Activated CD8-positive, alpha-beta memory T cell treated with anti-CD3 and anti-CD28 coated beads, Interleukin-2, amount 50 U/mL, for 24 hours (primary cell): ENCODE data around the gene SVEP1.

Experiments used
- DNase-seq: peaks from one replicate; pipeline ENCODE4 v3.0.0-alpha.2; 2020; ENCODE audit errors: extremely low read depth

SVEP1 gene

DNA sequence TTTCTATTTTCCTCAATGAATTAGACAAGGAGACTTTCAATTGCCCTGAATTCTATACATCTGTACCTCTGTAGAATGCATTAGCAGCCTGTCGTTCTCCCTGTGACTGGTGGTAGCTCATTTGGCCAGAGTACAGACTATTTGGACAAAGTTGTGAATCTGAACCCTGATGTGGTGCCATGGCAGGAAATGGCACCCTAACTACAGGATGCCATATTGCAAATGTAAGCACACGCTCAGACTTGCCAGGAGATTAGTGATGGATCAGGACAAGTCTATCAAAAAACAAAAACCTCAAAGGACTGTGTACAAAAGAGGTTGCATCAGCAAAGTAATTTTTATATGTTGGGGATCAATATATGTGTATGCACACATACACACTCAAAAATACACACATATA, 58.3 kb downstream of the SVEP1 start:
- DNase-seq, result no peak

DNA sequence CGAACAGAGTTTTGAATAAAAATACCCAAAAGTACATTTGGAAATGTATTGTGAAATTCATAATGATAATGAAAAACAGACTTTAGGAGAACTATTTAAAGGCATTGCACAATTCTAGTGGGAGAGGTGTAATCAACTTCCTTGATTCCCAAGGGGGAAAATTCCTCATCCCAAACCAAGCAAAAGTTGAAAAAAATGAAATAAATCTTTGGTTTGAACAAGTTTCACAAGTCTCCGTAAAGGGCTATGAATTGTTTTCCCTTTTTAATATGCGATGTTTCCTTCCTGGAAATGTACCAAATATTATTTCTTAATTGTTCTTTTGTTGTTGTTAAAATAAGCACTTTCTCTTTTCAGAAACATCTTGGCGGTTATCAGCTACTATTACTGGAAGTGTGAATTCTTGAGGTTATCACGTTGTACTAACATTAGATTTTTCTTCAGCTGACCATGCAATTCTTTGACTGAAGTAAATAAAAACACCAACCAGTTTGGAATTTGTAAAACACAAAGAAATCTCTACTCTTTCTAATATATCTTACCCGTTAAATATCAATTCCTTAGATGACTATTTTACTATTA, 59.3 kb downstream of the SVEP1 start:
- DNase-seq, result no peak

DNA sequence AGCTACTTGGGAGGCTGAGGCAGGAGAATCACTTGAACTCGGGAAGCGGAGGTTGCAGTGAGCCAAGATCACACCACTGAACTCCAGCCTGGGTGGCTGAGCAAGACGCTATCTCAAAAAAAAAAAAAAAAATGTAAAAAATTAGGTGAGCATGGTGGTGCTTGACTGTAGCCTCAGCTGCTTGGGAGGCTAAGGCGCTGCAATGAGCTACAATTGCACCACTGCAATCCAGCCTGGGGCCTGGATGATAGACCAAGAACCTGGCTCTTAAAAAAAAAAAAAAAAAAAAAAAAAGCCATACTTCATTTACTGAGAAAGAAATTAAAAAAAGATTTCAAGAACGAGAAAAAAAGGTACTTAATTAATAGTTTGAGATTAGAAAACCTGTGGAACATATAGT, 62.1 kb downstream of the SVEP1 start:
- no peak for DNase-seq

DNA sequence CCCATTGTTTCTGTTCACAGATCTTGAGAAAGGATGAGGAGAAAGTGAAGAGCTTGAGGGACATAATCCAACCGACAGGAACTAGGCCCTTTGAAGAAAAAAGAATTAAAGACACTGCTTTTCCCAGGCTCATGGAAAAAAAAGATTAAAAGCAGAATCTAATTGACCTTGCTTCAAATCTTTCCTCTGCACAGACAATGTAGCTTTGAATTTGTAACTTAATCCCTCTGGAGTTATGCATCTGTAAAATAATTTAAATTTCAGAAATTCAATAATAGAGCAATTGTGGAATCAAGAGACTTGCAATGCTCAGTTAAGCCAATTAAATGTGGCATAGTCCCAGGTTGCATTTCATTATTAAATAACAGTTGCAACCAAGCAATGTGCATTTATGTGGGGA, 64.6 kb downstream of the SVEP1 start:
- no peak for DNase-seq

DNA sequence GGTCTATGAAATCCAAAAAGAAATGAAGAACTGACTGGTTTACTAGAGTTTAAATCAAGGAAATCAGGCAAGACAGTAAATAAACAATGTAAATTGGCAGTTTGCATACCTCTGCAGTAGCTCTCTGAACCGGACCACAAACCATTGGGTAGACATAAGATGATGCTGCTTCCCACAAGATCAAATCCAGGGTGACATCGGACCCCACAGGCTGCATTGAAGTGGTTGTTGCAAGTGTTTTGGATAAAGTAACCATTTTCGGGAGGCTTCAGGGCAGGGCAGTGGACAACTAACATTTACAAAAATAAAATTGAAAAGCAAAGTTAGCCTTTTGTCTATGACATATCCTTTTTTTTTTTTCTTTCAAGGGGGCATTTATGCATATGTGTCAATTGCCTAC, 66.7 kb downstream of the SVEP1 start:
- DNase-seq, result no peak

DNA sequence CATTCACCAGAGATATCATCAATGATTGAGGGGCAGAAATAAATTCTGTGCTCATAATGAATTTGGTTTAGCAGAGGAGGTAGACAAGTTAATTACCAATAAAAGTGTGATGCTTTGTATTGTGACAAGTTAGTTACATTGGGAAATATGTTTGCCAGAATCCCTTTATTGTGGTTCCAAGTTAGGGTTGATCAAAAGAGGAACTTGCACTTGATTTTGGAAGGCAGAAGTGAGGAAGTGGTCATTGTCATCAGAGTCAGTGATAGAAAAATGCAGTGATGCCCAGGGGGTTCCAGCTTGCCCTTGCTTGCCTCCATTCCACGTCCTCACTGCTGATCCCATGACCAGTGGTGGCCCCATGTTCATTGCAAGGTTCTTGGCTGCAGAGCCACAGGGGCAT, 69.7 kb downstream of the SVEP1 start:
- no peak for DNase-seq

DNA sequence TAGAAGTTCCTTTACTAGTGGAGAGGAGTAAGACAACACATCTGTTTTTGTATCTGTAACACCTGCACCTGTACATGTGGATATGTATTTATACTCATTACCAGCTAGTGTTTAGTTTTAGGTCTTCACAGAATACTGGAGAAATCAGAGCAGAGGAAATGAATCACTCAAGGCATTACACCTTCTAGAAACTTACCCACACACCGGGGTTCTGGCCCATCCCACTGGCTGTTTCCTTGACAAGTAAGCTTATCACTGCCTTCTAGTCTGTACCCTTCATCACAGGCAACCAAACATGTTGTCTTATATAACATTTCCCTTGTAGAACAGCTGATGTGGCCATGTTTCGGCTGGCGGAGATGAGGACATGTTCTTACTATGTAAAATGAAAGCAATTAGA, 76.7 kb downstream of the SVEP1 start:
- DNase-seq, result no peak

DNA sequence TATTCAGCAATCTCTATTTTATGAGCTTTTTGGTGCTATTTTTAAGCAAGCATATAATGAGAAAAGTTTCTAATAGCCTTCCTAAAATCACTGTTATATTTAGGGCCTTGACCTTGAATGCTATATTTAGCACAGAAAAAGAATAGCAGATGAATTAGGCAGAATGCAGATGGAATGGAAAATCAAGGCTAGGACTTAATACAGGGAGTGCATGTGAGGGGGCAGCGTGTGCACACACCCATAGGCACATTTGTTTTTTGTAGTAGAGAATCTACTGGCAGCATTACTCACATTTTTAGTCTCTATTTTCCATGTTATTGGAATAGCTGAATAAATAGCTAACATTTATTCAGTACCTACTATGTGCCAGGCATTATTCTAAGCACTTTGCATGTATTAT, 79.9 kb downstream of the SVEP1 start:
- no peak for DNase-seq

DNA sequence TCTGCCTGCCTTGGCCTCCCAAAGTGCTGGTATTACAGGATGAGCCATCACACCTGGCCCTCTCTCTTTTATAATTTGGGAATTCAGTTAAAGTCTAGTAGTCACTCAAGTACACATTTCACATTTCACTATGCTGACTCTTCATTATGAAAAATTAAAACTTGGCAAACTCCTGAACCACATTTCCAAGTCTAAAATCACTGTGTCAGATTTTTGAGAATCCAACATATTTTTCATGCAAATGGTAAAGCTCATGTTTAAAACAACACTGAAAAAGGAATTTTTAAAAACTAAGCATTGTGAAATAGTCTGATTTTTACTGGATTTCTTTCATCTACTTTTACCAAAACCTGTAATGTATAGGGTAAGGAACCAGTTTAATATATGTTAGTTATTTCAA, 92.3 kb downstream of the SVEP1 start:
- DNase-seq, result no peak

DNA sequence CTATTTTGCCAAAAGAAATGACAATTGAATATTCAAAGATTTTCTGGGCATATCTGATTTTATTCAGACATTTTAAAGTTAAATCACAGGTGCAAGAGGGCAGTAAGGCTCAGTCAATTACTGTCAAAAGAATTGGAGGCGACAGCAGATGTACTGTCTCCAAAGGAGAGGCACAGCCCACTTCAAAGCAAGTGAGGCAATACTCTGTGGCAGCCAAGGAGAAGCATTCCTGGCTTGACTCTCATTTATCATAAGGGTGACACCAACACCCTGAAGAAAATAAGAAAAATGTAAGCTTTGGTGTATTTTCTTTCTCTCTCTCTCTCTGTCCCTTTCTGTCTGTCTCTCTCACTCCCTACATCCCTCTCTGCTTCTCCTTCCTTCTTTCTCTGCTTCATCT, 93.3 kb downstream of the SVEP1 start:
- DNase-seq, result no peak

DNA sequence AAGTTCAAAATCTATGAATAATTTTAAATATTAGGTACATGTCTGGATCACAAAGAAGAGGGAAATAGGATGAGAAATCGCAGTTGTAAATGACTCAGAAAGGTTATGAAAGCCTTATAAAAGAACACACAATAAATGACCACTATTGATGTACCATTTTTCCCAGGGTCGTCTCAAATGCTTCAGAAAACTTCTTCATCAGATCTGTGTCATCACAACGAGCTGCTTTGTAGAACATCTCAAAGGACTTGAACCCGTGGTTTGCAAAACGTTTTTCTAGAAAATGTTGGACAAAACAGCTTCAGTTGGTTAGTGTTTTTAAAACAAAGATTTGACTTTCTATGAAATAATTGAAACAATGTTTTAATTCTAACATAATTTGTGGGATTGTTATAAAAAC, 100.1 kb downstream of the SVEP1 start:
- DNase-seq, result no peak

DNA sequence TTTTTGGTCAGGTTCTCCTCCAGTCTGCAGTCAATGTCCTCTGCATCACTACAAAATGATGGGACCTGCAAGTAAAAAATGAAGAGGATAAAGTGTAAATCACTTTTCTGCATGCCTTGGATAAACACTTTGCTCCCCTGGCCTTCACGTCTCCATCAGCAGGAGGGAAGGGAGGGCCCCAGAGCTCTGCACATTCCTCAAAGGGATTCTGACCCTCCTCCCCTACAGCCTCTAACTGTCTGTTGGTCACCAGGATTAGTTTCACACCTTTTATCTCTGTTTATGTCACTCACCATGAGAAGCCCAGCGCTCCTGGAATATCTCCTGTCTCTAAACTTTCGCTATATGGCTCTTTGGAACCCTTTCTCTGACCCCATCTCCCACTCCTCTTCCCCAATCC, 103.3 kb downstream of the SVEP1 start:
- no peak for DNase-seq

DNA sequence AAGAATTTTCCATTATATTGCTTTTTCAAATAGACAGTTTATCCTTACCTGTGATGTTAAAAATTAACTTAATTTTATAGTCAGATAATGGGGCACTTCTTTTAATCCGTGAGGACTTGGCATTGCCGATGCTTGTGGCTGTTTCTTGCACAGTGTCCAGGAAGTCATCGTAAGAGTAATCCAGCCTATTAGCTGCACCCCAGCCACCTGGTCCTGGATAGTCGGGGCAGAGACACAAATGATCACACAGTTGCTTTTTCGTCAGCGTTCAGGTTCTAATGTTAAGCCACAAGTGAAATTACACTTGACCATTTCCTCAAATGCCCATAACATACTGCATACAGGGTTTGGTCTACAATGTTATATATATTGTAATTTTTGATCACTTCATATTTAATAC, 107.4 kb downstream of the SVEP1 start:
- no peak for DNase-seq

DNA sequence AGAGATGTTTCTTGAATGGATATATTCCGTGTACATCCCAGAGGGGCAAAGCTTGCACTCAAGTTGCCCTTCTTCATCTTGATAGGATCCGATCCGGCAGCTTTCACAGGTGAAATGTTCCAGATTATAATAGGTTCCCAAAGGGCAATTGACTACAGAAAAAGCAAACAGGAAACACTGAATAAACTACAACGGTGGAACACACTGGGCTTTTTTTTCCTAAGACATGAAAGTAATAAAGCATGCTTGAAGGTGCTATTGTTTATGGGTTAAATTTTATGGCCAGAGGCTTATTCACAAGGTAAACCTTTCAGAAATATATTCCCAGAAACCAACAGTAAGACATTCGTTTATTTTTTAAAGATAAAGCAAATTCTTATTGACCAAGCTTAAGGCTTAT, 110.6 kb downstream of the SVEP1 start:
- DNase-seq, result no peak

DNA sequence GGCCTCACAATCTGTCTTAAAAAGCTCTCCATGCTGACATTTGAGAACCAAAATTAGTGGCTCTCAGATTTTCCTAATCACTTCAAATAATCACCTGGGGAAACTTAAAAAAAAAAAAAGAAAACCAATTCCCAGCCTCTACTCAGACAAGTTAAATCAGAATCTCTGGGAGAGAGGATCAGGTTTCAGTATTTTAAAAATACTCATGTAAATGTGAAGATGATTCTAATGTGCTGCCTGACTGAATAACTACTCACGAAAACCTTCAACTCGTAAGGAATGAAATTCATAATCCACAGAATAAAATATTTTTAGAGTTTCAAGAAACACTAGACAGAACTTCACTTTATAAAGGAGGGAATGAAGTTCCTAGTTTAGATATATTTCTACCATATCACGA, 114.4 kb downstream of the SVEP1 start:
- no peak for DNase-seq

DNA sequence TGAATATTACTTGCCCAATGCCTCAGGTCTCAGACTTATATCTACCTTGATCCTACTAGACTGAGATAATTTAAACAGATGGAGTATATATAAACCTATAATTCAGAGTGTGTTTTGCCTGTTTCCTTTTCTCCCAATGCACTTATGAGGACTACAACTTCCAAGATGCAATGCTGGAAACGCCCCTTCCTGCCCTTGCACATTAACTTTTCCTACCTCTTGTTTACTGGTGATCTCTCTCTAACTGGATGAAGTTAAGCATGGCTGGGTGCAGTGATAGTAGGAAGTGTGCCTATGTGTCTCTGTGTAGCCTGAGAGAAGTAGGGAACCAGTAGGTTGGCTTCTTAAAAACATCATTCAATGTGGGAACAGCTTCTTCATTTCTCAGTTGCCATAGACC, 115.2 kb downstream of the SVEP1 start:
- no peak for DNase-seq

DNA sequence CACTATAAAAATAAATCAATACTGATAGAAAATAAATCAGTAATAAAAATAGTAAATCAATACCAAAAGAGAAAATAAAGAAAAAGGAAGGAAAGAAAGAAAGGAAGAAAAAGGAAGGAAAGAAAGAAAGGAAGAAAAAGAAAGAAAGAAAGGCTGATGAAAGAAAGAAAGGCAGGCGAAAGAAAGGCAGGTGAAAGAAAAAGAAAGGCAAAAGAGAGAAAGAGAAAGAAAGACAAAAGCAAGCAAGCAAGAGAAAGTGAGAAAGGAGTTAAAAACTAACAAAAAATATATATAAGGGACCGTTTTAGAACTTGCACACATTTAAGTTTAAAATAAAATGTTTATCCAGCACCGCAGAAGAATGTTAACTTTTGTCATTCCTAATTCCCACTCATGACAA, 116.0 kb downstream of the SVEP1 start:
- DNase-seq, result no peak

DNA sequence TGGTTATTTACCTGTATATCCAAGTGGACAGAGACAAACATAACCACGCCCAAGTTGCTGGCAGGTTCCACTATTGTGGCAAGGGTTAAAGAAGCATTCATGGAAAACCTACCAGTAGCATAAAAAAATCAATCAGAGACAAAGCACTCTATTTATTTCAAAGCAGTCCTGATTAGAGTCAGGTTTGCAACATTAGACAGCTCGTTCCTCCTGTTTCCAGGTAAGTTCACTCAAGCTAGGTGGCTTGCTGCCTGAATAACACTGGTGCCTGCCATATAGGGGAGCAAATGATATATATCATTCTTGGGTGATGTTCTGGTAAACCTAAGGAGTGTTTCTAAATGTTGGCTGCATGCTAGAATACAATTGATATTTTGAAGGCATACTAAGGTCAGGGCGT, 122.3 kb downstream of the SVEP1 start:
- no peak for DNase-seq

DNA sequence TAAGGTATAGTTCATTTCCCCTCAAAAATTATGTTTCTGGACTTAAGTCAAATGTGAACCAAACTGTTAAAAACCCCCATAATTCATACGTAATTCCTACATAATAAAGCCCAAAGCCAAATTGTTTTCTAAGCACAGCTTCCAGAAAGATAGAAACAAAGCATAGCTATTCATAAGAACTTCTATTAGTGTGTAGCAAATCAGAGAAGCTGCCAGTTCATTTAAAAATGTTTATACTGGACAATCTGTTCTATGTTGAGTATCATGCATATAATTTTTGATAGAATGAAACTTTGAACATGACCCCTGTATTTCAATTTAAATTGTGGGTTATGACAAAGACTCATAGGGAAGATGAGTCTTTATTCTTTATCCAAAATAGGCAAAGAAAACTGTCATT, 122.9 kb downstream of the SVEP1 start:
- DNase-seq, result no peak

DNA sequence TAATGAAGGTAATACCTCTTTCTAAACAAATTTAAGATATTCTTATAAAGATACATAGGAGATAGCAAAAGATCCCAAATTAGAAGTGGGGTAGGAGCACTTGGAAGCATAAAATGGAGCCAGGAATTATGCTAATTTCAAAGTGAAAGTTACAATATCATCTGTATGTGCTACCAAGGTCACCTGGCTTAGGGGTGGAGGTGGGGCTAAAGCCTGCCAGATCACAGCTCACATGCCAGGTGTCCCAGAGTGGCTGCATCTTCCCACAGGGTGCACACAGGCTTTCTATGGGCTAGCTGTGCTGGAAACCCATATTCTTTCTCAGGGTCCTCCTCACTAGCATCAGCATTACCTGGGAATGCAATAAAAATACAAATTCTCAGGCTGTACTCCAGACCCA, 123.7 kb downstream of the SVEP1 start:
- no peak for DNase-seq

DNA sequence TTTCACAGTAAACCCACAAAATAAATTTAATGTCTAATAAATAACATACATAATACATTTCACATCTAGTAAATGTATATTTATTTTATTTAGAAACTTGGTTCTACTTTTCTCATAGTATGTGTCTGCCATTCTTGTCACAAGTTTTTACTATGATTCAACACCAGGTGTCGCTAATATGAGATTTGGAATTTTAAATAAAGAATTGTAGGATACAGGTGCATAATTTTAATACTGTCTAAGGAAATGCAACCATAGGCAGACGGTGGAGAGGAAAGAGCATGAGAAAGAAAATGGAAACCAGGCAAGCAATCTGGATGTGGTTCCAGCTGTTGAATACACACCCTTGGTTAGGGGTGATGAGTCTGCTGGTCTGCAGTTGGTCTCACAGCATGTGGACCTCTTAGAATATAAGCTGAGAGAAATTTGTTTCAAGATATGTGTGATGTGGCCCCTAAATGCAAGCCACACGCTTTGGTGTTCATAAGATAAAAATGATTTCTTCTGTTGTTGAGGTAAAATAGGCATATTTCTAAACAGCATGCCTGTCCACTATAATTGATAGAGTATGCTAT, 127.2 kb downstream of the SVEP1 start:
- DNase-seq, result no peak

DNA sequence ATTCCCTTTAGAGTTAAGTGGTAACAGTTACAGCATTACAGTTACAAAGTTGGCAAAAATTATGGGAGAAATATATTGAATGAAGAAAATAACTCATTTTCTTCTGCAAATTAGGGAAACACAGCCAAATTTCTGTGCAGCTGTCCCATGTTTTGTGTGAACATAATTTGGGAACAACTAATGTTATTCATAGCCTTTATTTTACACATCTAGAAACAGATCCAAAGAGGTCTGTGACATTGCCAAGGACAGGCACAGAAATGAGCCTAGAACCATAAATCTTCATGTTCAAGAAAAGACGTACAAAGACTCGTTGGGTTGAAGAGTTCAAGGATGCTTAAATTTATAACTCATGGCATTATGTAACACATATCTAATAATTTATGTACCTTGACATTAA, 127.8 kb downstream of the SVEP1 start:
- no peak for DNase-seq

DNA sequence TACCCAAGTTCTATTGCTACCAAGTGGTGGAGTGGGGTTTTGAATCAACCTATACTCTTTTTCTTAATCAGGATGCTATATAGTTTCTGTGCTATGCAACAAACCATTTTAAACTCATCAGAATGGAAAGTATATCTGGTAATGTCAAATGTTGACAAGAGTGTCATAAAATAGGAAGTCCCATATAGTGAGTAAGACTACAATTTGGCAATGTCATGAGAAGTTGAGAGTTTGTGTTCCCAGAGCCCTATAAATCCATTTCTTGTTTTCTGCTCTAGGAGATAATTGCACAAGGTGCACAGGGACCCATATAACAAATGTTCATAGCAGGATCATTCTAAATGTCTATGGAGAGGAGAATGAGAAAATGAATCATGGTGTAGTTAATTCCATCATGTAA, 132.1 kb downstream of the SVEP1 start:
- DNase-seq, result no peak

DNA sequence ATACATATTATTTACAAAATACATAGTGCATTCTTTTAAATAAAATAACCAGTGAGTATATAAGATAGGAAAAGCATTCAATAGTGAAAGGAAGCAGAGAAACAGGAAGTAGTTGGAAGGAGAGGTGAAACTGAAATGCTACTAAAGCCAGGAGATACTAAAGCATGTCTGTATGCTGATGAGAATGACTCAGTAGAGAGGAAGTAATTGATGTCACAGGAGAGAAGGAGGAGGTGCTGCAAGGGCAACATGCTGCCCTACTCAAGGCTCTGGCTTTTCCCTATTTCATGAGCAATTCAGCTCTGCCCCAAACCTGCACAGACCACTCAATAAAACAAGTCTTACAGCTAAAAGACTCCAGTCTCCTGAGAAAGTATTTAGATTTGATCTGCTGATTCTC, 133.4 kb downstream of the SVEP1 start:
- no peak for DNase-seq

DNA sequence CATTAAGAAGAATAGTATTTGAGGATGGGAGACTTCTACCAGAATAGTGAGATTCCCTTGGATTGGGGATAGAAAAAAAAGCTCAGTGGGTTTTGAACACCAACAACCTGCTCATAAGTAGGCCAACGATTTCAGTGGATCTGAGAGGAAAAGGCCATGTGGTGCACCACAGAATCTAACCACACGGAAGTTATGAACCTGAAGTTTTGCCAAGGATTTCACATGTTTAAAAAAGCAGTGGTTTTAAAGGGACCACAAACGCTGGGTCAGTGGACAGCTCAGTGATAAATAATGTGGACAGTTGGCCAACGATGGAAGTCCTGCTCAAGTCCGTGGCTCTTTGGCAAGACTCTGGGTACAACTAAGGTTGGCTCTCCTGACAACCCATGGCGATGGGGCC, 134.6 kb downstream of the SVEP1 start:
- no peak for DNase-seq
